Prostate gland (tissue), 2 donors: ENCODE measurements around the gene SRBD1. TPM values are rescaled to one million over a fixed set of nuclear protein-coding genes. Genes with fewer than 3 reads are reported as not detected.

Experiments used
- DNase-seq: peaks from one replicate; pipeline ENCODE4 v3.0.0-alpha.2; 2019; ENCODE audit warnings: low spot score
- H3K27ac ChIP-seq, 2 donors: fragments of 200-600 bp; sonication (generic); 2 replicates each; pipeline ENCODE4 v1.5.1; 2017 to 2019
- H3K27me3 ChIP-seq: fragments of 200-600 bp; sonication (generic); replicated peaks from 2 replicates; pipeline ENCODE4 v1.5.1; 2019; ENCODE audit not compliant: insufficient read depth
- H3K36me3 ChIP-seq, 2 donors: fragments of 200-600 bp; sonication (generic); 1 replicate in 1 of 2; 2 replicates in 1 of 2; pipeline versions ENCODE4 v1.5.1 to v1.8.1; 2017 to 2019
- H3K4me1 ChIP-seq: fragments of 200-600 bp; sonication (generic); replicated peaks from 2 replicates; pipeline ENCODE4 v1.5.1; 2019
- H3K4me3 ChIP-seq, 2 donors: fragments of 200-600 bp; sonication (generic); 2 replicates each; pipeline ENCODE4 v1.5.1; 2017 to 2019
- H3K9me3 ChIP-seq: fragments of 200-600 bp; sonication (generic); 2 replicates; pipeline ENCODE4 v1.5.1; 2017
- CTCF ChIP-seq, 4 experiments: fragments of 200-600 bp in 2 of 4; fragments of 450-650 bp in 2 of 4; sonication (generic) in 2 of 4; IDR thresholded peaks; 1 replicate in 3 of 4; 2 replicates in 1 of 4; pipeline ENCODE4 v1.5.1; 2016 to 2019; ENCODE audit warnings: antibody characterized with exemption in 4 of 4, mild to moderate bottlenecking in 2 of 4, moderate library complexity in 2 of 4
- POLR2A ChIP-seq: fragments of 450-650 bp; IDR thresholded peaks from one replicate; pipeline ENCODE4 v1.6.1; 2016; ENCODE audit warnings: antibody characterized with exemption, mild to moderate bottlenecking
- POLR2AphosphoS5 ChIP-seq: sonication (generic); formaldehyde crosslinking; IDR thresholded peaks from one replicate; pipeline ENCODE4 v1.6.1; 2017; ENCODE audit warnings: antibody characterized with exemption
- WGBS: methylation state at CpG from one replicate; pipeline ENCODE4 v1.1.5; 2018; 5-methylcytosine and 5-hydroxymethylcytosine counted together
- intact Hi-C: fragments of 100-400 bp; cut with DNase I; formaldehyde crosslinking; loops from one replicate; pipeline ENCODE4 v1.14.2; 2022
- total RNA-seq, 2 donors: library from RNA; depleted of rRNA; stranded (reverse); fragments of >200 nt; gene quantifications; one replicate each; pipeline ENCODE4 v1.1.0, GENCODE V29; 2016

Gene SRBD1
- total RNA-seq, 2 donors from 2014 or later: 16.5 to 25.9 TPM

- TF ChIP-seq CTCF (IDR thresholded peaks at IDR 0.05) (no peak), POLR2AphosphoS5 (no peak), POLR2A (no peak)
- Histone ChIP-seq H3K4me1 (no peaks in the 10 kb centered on the region), H3K4me3 (no peak overlapping the region), H3K36me3 (no peaks in the 10 kb centered on the region), H3K9me3 (no peaks in the 10 kb centered on the region), H3K27me3 (no peaks in the 10 kb centered on the region), H3K27ac (no peak overlapping the region)
- no peak for DNase-seq
- 90% methylated on average over 1 of the region's 1 CpG for WGBS
- intact Hi-C loops: no loop called here
Observed at GRCh38 chr2:45596761-45597160, 14.3 kb downstream of the SRBD1 start.

GRCh38 chr2:45595721-45596435 is 15.2 kb downstream of the SRBD1 start:
- H3K36me3 ChIP-seq: no peaks in the 10 kb centered on the region
- H3K27ac ChIP-seq: no peak overlapping the region
- no peaks in the 10 kb centered on the region for H3K27me3 ChIP-seq
- intact Hi-C loops: no loop called here
- H3K4me1 ChIP-seq: no peaks in the 10 kb centered on the region
- TF ChIP-seq CTCF (IDR thresholded peaks at IDR 0.05) (no peak), POLR2AphosphoS5 (no peak)
- no peak overlapping the region for H3K4me3 ChIP-seq
- DNase-seq: no peak
- 59% methylated on average over 4 of the region's 4 CpGs for WGBS
- no peaks in the 10 kb centered on the region for H3K9me3 ChIP-seq

- no peaks in the 10 kb centered on the region for H3K27me3 ChIP-seq
- H3K4me3 ChIP-seq: no peak overlapping the region
- 97% methylated on average over 1 of the region's 1 CpG for WGBS
- H3K36me3 ChIP-seq: no peaks in the 10 kb centered on the region
- TF ChIP-seq POLR2AphosphoS5 (no peak), CTCF (IDR thresholded peaks at IDR 0.05) (no peak), POLR2A (no peak)
- no peak overlapping the region for H3K27ac ChIP-seq
- no peaks in the 10 kb centered on the region for H3K4me1 ChIP-seq
- intact Hi-C loops: no loop called here
- no peak for DNase-seq
- no peaks in the 10 kb centered on the region for H3K9me3 ChIP-seq
Observed at GRCh38 chr2:45591073-45591472, 20.0 kb downstream of the SRBD1 start.

- no peaks in the 10 kb centered on the region for H3K27me3 ChIP-seq
- WGBS: 89% methylated on average over 1 of the region's 1 CpG
- no peak overlapping the region for H3K27ac ChIP-seq
- no peak overlapping the region for H3K4me3 ChIP-seq
- DNase-seq: no peak
- no peaks in the 10 kb centered on the region for H3K36me3 ChIP-seq
- TF ChIP-seq CTCF (IDR thresholded peaks at IDR 0.05): no peak
- no peaks in the 10 kb centered on the region for H3K4me1 ChIP-seq
- H3K9me3 ChIP-seq: no peaks in the 10 kb centered on the region
- intact Hi-C loops: no loop called here
Observed at GRCh38 chr2:45588158-45588829, 22.8 kb downstream of the SRBD1 start.

GRCh38 chr2:45586600-45586999 is 24.5 kb downstream of the SRBD1 start:
- no peak for DNase-seq
- H3K27ac ChIP-seq: no peak overlapping the region
- no peaks in the 10 kb centered on the region for H3K9me3 ChIP-seq
- H3K27me3 ChIP-seq: no peaks in the 10 kb centered on the region
- H3K4me1 ChIP-seq: no peaks in the 10 kb centered on the region
- 97% methylated on average over 5 of the region's 5 CpGs for WGBS
- TF ChIP-seq CTCF (IDR thresholded peaks at IDR 0.05) (no peak), POLR2A (no peak), POLR2AphosphoS5 (no peak)
- H3K4me3 ChIP-seq: no peak overlapping the region
- intact Hi-C loops: no loop called here
- H3K36me3 ChIP-seq: no peaks in the 10 kb centered on the region
